Stimulated activated CD4-positive, alpha-beta T cell treated with anti-CD3 and anti-CD28 coated beads, Interleukin-2, amount 100 ng/mL, for 48 hours (primary cell): ENCODE data around the gene CPXM2.
"Not testable (repeated sequence)": the region's sequence is repeated elsewhere in the genome, so short reads cannot be mapped to it uniquely, and the experiment has no call there.

Experiments
- DNase-seq, 2 donors: peaks; one replicate each; pipeline ENCODE4 v3.0.0-alpha.2; 2020

The CPXM2 gene

GRCh38 chr10:123761666-123762230 is 129.9 kb downstream of the CPXM2 start:
- DNase-seq, result no peak

GRCh38 chr10:123761038-123761428 is 130.6 kb downstream of the CPXM2 start:
- DNase-seq, result no peak

DNA sequence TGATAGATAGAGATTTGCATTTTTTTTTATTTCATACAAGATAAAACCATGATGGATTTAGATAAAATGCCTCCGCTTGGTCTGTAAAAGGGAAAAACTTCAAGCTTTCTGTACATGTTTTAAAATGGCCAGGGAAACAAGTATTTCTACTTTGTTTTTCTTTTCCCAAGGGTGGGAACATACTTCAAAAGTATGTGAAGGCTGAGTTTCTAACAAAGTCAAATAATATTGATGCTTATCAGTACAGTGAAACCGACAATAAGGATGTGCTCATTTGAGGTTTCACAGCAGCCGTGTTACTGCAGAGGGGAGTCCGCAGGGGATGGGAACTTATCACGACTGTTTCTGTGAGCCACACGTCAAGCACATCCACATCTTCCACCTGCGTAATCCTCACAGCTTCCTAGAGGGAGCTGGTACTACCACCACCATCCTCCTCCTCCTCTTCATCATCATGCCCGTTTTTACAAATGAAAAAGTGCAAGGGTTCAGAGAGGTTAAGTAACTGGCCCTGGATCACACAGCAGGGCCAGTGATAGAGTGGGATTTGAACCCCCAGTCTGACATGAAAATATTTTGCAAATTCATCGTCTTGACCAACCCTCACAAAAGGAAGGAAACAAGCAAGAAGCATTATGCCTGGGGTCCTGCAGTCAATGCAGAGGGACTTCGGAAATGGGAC is 131.1 kb downstream of the CPXM2 start:
- no peak for DNase-seq

DNA sequence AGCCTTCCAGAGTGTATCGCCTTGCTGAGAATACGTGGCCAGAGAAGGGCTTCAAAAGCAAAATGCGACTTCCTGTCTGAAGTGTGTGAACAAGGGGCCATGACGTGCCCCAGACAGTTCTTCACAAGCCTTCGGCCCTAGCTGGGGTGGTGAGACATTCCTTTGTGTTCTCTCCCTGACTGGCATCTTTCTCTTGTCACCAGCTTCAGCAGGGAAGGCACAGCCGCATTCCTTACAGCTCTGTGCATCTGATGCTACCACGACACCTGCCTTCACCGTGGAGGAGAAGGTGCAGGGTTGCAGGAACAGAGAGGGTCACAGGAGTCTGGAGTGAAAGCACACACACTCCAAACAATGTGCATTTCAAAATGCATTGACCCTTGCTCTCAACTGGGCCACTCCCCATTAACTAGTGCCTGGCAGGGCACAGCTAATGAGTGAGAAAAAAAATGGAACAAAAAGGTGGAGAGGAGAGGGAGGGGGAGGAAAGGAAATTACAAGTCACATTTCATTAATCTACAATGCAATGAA is 132.0 kb downstream of the CPXM2 start:
- DNase-seq, result no peak

DNA sequence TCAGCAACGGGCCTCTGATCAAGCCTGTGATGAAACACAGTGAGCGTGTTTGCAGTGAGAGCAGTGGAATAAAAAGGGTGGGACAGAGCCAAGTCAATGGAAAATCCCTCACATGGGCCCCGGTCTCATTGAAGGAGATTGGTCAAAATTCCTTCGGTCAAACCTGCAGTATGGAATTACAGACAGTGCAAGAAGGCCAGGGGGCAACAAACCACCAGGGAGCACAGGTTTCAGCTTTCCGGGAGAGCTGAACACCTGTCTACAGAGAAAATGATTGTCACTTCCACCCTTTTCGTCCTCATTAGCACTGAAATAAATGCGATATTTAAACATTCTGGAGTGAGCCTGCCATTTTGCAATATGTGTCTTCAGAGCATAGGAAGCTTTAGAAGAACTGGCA is 132.6 kb downstream of the CPXM2 start:
- DNase-seq, result no peak

- no peak for DNase-seq
These were observed 133.8 kb downstream of the CPXM2 start for GRCh38 chr10:123757853-123758252.

- no peak for DNase-seq
These were observed 136.5 kb downstream of the CPXM2 start for GRCh38 chr10:123755061-123755460.

GRCh38 chr10:123754123-123754522 is 137.5 kb downstream of the CPXM2 start:
- no peak for DNase-seq

DNA sequence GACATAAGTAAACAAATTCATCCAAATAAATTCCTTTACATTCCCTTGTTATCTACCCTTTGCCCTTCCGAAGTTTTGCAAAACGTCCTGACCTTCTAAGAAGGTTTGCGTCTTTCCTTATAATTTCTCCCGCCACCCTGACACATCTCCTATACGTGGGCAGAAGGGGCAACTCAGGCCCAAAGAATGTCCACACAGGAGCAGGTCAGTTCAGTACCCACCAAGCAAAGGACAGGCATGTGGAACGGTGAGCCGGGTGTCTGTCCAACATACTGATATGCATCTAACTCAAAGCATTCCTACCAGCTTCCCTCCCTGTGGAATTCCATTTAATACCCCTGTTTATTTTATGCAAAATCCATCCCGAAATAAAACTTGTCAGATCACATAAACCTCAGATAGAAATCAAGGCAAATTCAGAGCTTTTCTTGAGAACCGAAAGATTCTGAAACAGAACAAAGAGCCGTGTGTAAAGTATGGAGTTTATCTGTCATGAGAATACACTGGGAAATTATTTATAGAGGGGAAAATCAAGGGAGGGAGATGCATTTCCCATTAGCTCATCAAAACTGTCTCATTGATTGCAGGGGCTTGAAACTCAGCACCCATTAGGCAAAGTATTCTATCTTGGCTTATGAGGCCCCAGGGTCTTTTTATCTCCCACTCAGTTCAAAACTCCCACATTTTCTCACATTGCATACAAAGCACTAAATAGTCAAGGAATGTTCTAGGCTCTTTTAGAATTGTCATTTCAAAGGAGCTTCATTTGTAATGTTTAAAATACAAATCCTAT is 140.1 kb downstream of the CPXM2 start:
- DNase-seq, result no peak

DNA sequence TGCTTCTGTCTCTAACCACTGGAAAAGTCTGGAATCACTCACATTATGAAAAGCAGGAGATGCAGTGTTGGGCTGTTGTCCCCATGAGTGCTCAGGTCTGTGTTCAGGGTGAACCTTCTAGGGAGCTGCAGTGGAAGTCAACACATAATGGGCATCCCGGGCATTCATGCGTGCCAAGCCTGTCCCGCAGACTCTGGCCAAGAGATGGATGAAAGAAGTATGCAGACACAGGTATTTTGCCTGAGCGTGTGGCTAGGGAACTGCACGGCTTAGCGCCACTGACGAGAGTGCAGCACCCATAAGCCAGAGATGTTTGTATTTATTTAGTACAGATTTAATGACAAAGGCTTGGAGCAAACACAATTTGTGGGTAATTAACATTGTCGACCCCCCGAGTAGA is 140.7 kb downstream of the CPXM2 start:
- no peak for DNase-seq

- no peak for DNase-seq
These were observed 142.9 kb downstream of the CPXM2 start for GRCh38 chr10:123748711-123749110.

GRCh38 chr10:123747426-123747825 is 144.2 kb downstream of the CPXM2 start:
- DNase-seq, result no peak

DNA sequence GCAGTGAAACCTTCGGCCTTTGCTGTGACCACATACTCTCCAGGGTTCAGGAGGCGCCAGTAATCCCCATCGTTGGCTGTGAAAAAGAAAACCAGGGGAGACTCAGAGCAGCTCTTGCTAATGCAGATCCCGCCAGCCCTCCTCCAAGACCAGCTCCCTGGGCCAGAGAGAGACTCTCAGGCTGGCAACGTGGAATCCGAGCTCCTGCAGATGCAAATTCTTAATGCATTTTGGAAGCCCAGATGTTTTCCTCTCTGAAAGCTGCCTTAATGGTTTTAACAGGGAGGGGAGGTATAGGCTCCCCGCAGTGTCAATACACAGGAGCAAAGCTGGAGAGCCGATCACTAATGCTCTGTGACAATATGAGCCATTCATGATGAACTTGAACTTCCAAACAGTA is 144.7 kb downstream of the CPXM2 start:
- no peak for DNase-seq

- DNase-seq, result no peak
These were observed 145.1 kb downstream of the CPXM2 start for GRCh38 chr10:123746520-123746919.

DNA sequence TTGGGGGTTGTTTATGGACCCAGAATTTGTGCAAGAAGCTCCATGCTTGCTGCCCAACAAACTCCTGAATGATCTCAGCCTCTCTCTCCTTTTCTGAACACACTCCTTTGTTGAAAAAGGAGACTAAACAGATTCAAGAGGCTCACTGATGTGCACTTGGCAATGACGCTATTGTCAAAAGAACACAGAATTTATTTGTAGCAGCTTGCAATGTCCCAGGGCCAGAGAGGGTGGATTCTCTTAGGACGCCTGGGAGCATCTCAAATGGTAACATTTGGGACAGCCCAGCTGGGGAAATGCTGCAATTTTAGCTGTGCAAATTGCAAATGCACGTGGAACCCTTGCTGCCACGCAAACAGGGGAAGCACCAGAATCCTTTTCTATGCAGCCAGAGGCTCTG is 145.5 kb downstream of the CPXM2 start:
- no peak for DNase-seq

GRCh38 chr10:123744224-123744536 is 147.4 kb downstream of the CPXM2 start:
- no peak for DNase-seq

DNA sequence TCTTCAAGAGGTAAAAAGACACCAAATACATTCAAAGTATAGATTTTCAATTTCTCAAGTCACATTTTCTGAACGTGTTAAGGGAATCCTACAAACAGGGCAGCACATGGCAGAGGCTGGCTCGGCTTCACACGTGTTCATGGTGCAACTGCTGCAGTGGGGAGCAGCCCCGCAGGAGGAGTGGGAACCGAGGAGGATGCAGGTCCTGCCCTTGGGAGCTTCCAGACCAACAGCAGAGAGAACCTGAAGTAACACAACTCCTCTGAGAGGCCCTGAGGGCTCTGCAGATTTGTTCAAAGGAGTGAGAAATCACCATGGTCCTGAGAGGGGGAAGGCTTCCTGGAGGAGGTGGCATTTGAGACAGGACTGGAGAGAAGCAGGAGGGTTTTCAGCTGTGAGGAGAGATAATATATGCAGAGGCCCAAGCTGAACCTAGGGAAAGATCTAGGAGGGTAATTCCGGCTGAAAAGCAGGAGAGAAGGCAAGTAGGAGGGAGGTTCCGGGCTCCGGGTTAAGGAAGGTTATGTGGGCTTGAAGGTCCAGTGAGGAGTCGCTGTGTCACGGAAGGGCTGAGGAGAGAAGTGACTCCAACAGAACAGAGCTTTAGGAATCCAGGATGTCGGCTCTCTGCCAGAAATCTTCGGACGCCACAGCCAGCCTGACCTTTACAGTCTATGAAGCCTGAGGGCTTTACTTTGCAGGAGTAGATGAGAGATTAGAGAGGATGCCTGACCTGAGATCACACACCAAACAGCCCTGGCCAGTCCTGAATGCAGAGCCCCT is 148.0 kb downstream of the CPXM2 start:
- DNase-seq, result no peak

GRCh38 chr10:123742751-123743440 is 148.7 kb downstream of the CPXM2 start:
- DNase-seq, result no peak

DNA sequence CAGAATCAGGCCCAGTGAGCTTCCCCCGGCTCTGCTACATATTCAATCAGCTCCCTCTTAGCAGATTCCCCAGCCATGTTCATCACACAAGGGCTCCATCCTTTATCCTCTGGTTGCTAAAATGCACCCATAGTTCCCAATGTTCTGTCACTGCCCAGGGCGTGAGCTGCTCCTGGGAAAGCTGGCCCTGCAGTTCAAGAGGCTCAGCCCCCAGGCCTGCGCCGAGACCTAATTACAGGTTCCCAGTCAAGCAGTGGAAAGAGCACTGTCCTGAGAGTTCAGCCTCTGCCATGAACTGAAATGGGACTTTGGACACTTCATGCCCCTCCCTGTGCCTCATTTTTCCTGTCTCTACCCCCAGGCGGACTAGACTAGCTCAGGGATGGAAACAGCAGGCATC is 149.9 kb downstream of the CPXM2 start:
- DNase-seq, result no peak

DNA sequence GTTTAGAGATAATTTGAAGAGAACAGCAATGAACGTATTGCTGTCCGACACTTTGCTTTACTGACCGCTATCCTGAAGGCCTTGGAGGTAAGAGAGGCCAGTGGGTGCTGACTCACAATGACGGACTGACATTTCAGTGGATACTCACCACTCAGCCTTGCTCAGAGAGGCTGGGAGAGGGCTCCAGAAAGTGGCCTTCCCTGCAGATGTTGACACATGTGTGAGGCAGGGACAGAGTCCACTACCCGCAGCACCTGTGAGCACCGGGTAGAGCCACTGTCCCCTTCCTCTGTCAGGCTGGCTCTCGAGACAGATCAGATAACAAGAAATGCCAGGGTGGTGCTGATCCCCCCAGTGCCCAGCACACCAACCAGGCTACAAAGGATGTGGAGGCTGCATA is 150.5 kb downstream of the CPXM2 start:
- no peak for DNase-seq

GRCh38 chr10:123736917-123737316 is 154.7 kb downstream of the CPXM2 start:
- not testable (repeated sequence) for DNase-seq

GRCh38 chr10:123729523-123729922 is 162.1 kb downstream of the CPXM2 start:
- no peak for DNase-seq

DNA sequence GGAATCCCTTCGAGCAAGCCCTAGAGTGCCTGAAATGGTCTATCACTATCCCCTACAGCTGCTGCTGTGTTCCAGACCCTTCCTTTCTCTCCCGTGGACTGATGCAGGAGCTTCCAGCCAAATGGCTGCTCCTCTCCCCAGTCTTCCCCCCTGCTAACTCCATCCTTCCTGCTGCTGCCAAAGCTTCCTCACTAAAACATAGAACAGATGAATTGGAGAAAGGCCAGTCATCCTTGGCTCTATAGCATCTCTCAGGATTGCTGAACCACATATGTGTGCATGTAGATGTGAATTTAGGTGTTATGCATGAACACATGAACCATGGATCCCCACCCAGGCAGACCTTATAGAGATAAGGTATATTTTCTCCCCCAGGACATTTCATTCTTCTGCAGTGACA is 164.8 kb downstream of the CPXM2 start:
- DNase-seq, result no peak
